Measurements from ENCODE around the gene SIX5. TPM values are rescaled to one million over a fixed set of nuclear protein-coding genes. Genes with fewer than 3 reads are reported as not detected.
A peak's percentile ranks its signal among the peaks of the same experiment; 100 is the strongest.

The SIX5 gene
- total and polyA plus RNA-seq, 12 donors, result 15.5 to 29.3 (median 21.3) TPM

- intact Hi-C loops (cut with DNase I), result no loop called here
- DNase-seq (peak in 1 of 2 donors; percentile 44), ATAC-seq (peak in 6 of 8 donors; percentile 2 to 25 (median 14))
- 27 to 36% methylated on average over 17 of the region's 17 CpGs for WGBS, 2 donors
- TF ChIP-seq CTCF (IDR thresholded peaks at IDR 0.05), result no peak
- Histone ChIP-seq H3K36me3 (peaks cover 0 to 50% (median 34%) of the 10 kb centered on the region in 9 donors), H3K4me1 (peaks cover 26 to 74% (median 56%) of the 10 kb centered on the region in 9 donors), H3K4me3 (peak overlapping the region; percentile 49 to 87 (median 69)), H3K27ac (peak overlapping the region; percentile 79 to 96 (median 91)), H3K9me3 (no peaks in the 10 kb centered on the region), H3K27me3 (peaks cover 0 to 100% (median 0%) of the 10 kb centered on the region in 7 donors)
Measured at GRCh38 chr19:45781214-45782161, 12.4 kb upstream of the SIX5 start.

- intact Hi-C loops (cut with DNase I), result no loop called here
- no peak for DNase-seq
- Histone ChIP-seq H3K4me3 (peak overlapping the region; percentile 49 to 87 (median 69)), H3K9me3 (no peaks in the 10 kb centered on the region), H3K36me3 (peaks cover 0 to 44% (median 27%) of the 10 kb centered on the region in 9 donors), H3K4me1 (peaks cover 24 to 65% (median 54%) of the 10 kb centered on the region in 9 donors), H3K27ac (peak overlapping the region in 9 of 10 donors; percentile 14 to 96 (median 93)), H3K27me3 (peaks cover 0 to 94% (median 0%) of the 10 kb centered on the region in 7 donors)
- TF ChIP-seq CTCF (IDR thresholded peaks at IDR 0.05), result no peak
- WGBS, 2 donors, result 23 to 34% methylated on average over 11 to 13 of the region's 13 CpGs
- no peak for ATAC-seq
Measured at GRCh38 chr19:45780448-45781213, 11.6 kb upstream of the SIX5 start.

GRCh38 chr19:45780146-45780447 is 11.0 kb upstream of the SIX5 start:
- intact Hi-C loops (cut with DNase I), result no loop called here

More at GRCh38 chr19:45780146-45780447, 11.0 kb upstream of the SIX5 start:
- H3K36me3 ChIP-seq, result peaks cover 0 to 40% (median 24%) of the 10 kb centered on the region in 9 donors
- ATAC-seq (no peak), DNase-seq (no peak)
- peaks cover 24 to 60% (median 49%) of the 10 kb centered on the region in 9 donors for H3K4me1 ChIP-seq
- peaks cover 0 to 90% (median 0%) of the 10 kb centered on the region in 7 donors for H3K27me3 ChIP-seq
- H3K9me3 ChIP-seq, result no peaks in the 10 kb centered on the region
- peak overlapping the region in 6 of 10 donors; percentile 23 to 96 (median 68) for H3K27ac ChIP-seq
- H3K4me3 ChIP-seq, result peak overlapping the region in 9 of 10 donors; percentile 49 to 87 (median 70)
- WGBS, 2 donors, result 47 to 63% methylated on average over 4 of the region's 4 CpGs
- TF ChIP-seq CTCF (IDR thresholded peaks at IDR 0.05), result no peak

Measured in heart right ventricle (tissue), 16 donors.